Adrenal gland (tissue), 12 donors: ENCODE results near the gene BATF3. TPM values are rescaled to one million over a fixed set of nuclear protein-coding genes. Genes with fewer than 3 reads are reported as not detected.

ENCODE experiments used
- DNase-seq, 7 donors: peaks; one replicate each; pipeline ENCODE4 v3.0.0-alpha.2; 2019 to 2020
- H3K27ac ChIP-seq, 5 donors: fragments of 200-600 bp; sonication (generic) in 4 of 5; 1 replicate in 3 of 5; 2 replicates in 2 of 5; pipeline versions ENCODE4 v1.5.1 to v1.8.0; 2016 to 2020; ENCODE audit warnings: mild to moderate bottlenecking in 1 of 5
- H3K27me3 ChIP-seq: fragments of 200-600 bp; 2 replicates; pipeline ENCODE4 v1.8.0; 2021
- H3K36me3 ChIP-seq, 2 donors: fragments of 200-600 bp; replicated peaks in 1 of 2; 1 replicate in 1 of 2; 2 replicates in 1 of 2; pipeline versions ENCODE4 v1.5.1 to v1.8.0; 2018 to 2022
- H3K4me1 ChIP-seq, 2 donors: fragments of 200-600 bp; replicated peaks in 1 of 2; 1 replicate in 1 of 2; 2 replicates in 1 of 2; pipeline versions ENCODE4 v1.5.1 to v1.8.0; 2018 to 2021
- H3K4me3 ChIP-seq, 4 donors: fragments of 200-600 bp; sonication (generic) in 3 of 4; one replicate each; pipeline ENCODE4 v1.5.1; 2016 to 2018
- H3K9me3 ChIP-seq, 3 donors: fragments of 200-600 bp; sonication (generic) in 1 of 3; replicated peaks in 1 of 3; 1 replicate in 2 of 3; 2 replicates in 1 of 3; pipeline versions ENCODE4 v1.5.1 to v1.8.0; 2016 to 2021
- CTCF ChIP-seq, 6 experiments: fragments of 450-650 bp in 4 of 6; fragments of 200-600 bp in 2 of 6; sonication (generic) in 1 of 6; IDR thresholded peaks; 1 replicate in 5 of 6; 2 replicates in 1 of 6; pipeline versions ENCODE4 v1.5.1 to v1.8.0; 2016 to 2021; ENCODE audit warnings: antibody characterized with exemption in 6 of 6, mild to moderate bottlenecking in 2 of 6, moderate library complexity in 1 of 6
- POLR2A ChIP-seq, 2 donors: fragments of 450-650 bp; IDR thresholded peaks; one replicate each; pipeline ENCODE4 v1.6.1; 2017; ENCODE audit warnings: antibody characterized with exemption in 2 of 2, mild to moderate bottlenecking in 2 of 2, moderate library complexity in 1 of 2
- WGBS, 4 donors: extraction: QIAGEN DNeasy Blood & Tissue Kit in 2 of 4; methylation state at CpG; one replicate each; pipeline versions ENCODE4 v1.1.5 to v1.1.7; 2013 to 2017; 5-methylcytosine and 5-hydroxymethylcytosine counted together
- intact Hi-C, 2 donors: fragments of 100-400 bp; cut with DNase I; formaldehyde crosslinking; loops; one replicate each; pipeline versions ENCODE4 v1.14.1 to v1.15.0; 2022 to 2023
- polyA plus RNA-seq, 3 donors: library from polyadenylated mRNA; stranded (reverse); fragments of 200-250 nt in 2 of 3; fragments of 350-450 nt in 1 of 3; fragmentation: Illumina TruSeq in 1 of 3; extraction: RNeasy Lipid Tissue Mini Kit (QIAGEN cat#74804) in 1 of 3; gene quantifications; one replicate each; pipeline ENCODE4 v1.2.3, GENCODE V29; 2013 to 2014
- total RNA-seq, 9 donors: library from RNA; depleted of rRNA in 4 of 9; stranded (reverse); fragments of >200 nt in 4 of 9; fragments of 120-200 nt in 1 of 9; fragmentation: NEBNext Ultra II Directional in 1 of 9; extraction: Animal tissue kit (Norgen Biotek cat#: 25700) in 1 of 9; gene quantifications; one replicate each; pipeline versions ENCODE4 v1.1.0 to v1.2.4, GENCODE V29; 2013 to 2023
- donor health status: healthy with polysubstance abuse.
- donor health status: Bipolar disorder and iron deficiency.
- donor health status: DM: yes; HTN: yes; CAD: no.
- donor health status: DM: no; HTN: no; CAD: no.
- donor health status: DM: no; HTN: no; CAD: no.
- donor health status: DM: yes; HTN: yes; CAD: no.

Gene BATF3
- total and polyA plus RNA-seq, 12 donors, result 0.24 to 7.5 (median 2.8) TPM

DNA sequence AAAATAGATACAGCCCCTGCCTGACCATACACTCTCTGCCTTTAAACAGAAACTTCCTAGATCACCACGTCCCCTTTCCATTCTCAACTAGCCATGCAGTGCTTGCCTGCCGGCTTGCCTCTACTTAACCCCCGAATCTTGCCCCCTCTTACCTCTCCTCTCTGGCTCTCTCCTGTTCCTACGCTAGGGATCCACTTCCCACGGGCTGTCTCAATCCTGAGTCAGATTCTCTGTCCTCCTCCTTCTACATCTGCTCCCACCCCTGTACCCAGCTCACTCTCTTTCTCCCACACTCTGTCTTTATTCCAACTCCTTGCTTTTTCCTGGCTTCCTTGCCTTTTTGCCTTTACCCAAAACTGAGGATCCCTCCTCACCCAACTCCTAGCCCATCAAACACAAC lies 61.7 kb downstream of the BATF3 start:
- H3K27me3 ChIP-seq, result no peaks in the 10 kb centered on the region
- peaks cover 10 to 13% of the 10 kb centered on the region in 2 donors for H3K4me1 ChIP-seq
- H3K4me3 ChIP-seq, result no peak overlapping the region
- no peaks in the 10 kb centered on the region for H3K9me3 ChIP-seq
- 74 to 82% (median 78%) methylated on average over 5 of the region's 5 CpGs for WGBS, 4 donors
- H3K27ac ChIP-seq, result peak overlapping the region in 4 of 5 donors; percentile 36 to 90 (median 66)
- no peak for TF ChIP-seq POLR2A (IDR thresholded peaks at IDR 0.05)
- TF ChIP-seq CTCF (IDR thresholded peaks at IDR 0.05), result no peak
- intact Hi-C loops, result no loop called here
- DNase-seq, result no peak
- H3K36me3 ChIP-seq, result no peaks in the 10 kb centered on the region

Other genes with a start within 250 kb of the BATF3 start
- 10 to 100 TPM in 3 of 9 donors, 1 to 10 TPM in 6; 1.9 to 13.4 (median 7.2) TPM for gene ATF3, start 91.1 kb downstream of the BATF3 start, total RNA-seq
- 10 to 100 TPM; 13.4 to 19.7 (median 14.5) TPM for gene ATF3, start 91.1 kb downstream of the BATF3 start, polyA plus RNA-seq
- gene NSL1, start 91.9 kb upstream of the BATF3 start, total RNA-seq, result 10 to 100 TPM; 21.8 to 90.9 (median 31.7) TPM
- gene NSL1, start 91.9 kb upstream of the BATF3 start, polyA plus RNA-seq, result 10 to 100 TPM; 10.6 to 23.2 (median 17.6) TPM
- 10 to 100 TPM; 10.2 to 37.9 (median 22.6) TPM for gene TATDN3, start 92.1 kb upstream of the BATF3 start, total RNA-seq
- 10 to 100 TPM; 13.6 to 20.2 (median 19.1) TPM for gene TATDN3, start 92.1 kb upstream of the BATF3 start, polyA plus RNA-seq
- gene SPATA45, start 147.8 kb upstream of the BATF3 start, total RNA-seq, result under 1 TPM in 2 of 9 donors, not detected in 7; 0.39 to 0.56 TPM
- not detected for gene SPATA45, start 147.8 kb upstream of the BATF3 start, polyA plus RNA-seq
- gene FLVCR1, start 158.4 kb upstream of the BATF3 start, total RNA-seq, result 10 to 100 TPM in 1 of 9 donors, 1 to 10 TPM in 8; 1.7 to 34.2 (median 4.9) TPM
- 10 to 100 TPM in 1 of 3 donors, 1 to 10 TPM in 2; 3.5 to 18.0 (median 4.1) TPM for gene FLVCR1, start 158.4 kb upstream of the BATF3 start, polyA plus RNA-seq